Astrocyte of the spinal cord (primary cell): Measurements from ENCODE around the gene P2RY6.

ENCODE experiments used
- DNase-seq: peaks from one replicate; pipeline ENCODE4 v3.0.0; 2011; ENCODE audit warnings: low read depth, low spot score
- H3K4me3 ChIP-seq: 2 replicates; pipeline ENCODE4 v1.5.1; 2011; ENCODE audit warnings: low read depth, mild to moderate bottlenecking, low read length, moderate library complexity
- CTCF ChIP-seq: IDR thresholded peaks from 2 replicates; pipeline ENCODE4 v1.5.1; 2012; ENCODE audit warnings: low read depth, mild to moderate bottlenecking, low read length, inconsistent platforms
- in situ Hi-C: cut with HindIII; loops from 2 replicates; pipeline ENCODE4 v1.10.0; 2017; ENCODE audit warnings: low sequenced_read_pairs

Gene P2RY6

DNA sequence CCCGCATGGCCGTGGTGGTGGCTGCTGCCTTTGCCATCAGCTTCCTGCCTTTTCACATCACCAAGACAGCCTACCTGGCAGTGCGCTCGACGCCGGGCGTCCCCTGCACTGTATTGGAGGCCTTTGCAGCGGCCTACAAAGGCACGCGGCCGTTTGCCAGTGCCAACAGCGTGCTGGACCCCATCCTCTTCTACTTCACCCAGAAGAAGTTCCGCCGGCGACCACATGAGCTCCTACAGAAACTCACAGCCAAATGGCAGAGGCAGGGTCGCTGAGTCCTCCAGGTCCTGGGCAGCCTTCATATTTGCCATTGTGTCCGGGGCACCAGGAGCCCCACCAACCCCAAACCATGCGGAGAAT, 25.1 kb downstream of the P2RY6 start:
- no peak for DNase-seq
- in situ Hi-C loops, result no loop called here
- TF ChIP-seq CTCF, result no peak
- no peak overlapping the region for H3K4me3 ChIP-seq

DNA sequence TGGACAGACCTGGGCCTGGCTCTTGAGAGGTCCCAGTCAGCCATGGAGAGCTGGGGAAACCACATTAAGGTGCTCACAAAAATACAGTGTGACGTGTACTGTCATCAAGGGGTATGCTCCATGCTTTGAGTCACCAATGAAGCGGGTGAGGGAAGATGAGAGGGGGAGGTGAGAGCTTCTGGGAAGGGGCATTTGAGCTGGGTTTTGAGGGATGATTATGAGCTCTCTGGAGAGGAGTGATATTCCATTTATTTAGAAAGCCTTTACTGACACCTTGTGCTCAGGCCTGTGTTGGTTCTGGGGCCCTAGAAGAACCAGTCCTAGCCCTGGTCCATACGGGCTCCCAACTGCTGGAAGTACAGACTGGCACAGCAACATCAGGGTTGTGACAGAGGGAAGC, 25.6 kb downstream of the P2RY6 start:
- TF ChIP-seq CTCF, result no peak
- in situ Hi-C loops, result no loop called here
- DNase-seq, result no peak
- H3K4me3 ChIP-seq, result no peak overlapping the region

DNA sequence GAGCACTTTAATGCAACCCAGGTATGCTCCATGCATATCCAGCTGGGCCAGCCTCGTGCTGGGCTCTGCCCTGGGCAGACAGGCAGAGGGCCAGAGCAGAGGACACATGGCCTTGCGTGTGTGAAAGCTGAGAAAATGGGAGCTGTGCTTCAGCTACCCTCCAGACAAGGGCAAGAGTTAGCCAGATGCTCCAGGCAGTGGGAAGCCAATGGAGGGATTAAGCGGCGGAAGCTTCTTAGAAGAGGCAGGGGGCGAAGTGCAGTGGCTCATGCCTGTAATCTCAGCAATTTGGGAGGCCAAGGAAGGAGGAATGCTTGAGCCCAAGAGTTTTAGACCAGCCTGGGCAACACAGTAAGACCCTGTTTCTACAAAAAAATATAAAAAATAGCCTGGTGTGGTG, 26.1 kb downstream of the P2RY6 start:
- DNase-seq, result no peak
- in situ Hi-C loops, result no loop called here
- TF ChIP-seq CTCF, result no peak
- no peak overlapping the region for H3K4me3 ChIP-seq

DNA sequence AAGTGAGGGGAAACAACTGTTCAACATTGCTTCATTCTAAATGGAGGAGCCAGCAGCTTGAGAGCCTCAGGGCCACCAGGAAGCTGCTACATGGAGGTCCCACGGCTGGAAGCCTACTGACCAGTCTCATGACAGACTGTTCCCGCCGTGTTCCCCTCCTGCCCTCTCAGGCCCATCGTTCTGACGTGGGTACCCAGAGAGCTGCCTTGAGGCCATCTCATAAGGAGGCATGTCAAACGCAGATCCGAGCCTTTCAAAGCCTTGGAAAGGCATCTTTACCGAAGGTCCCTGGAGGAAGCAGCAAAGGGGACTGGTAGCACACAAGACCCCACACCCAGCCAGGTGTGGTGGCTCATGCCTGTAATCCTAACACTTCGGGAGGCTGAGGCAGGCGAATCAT, 27.6 kb downstream of the P2RY6 start:
- in situ Hi-C loops, result no loop called here
- TF ChIP-seq CTCF, result no peak
- no peak overlapping the region for H3K4me3 ChIP-seq
- DNase-seq, result no peak

DNA sequence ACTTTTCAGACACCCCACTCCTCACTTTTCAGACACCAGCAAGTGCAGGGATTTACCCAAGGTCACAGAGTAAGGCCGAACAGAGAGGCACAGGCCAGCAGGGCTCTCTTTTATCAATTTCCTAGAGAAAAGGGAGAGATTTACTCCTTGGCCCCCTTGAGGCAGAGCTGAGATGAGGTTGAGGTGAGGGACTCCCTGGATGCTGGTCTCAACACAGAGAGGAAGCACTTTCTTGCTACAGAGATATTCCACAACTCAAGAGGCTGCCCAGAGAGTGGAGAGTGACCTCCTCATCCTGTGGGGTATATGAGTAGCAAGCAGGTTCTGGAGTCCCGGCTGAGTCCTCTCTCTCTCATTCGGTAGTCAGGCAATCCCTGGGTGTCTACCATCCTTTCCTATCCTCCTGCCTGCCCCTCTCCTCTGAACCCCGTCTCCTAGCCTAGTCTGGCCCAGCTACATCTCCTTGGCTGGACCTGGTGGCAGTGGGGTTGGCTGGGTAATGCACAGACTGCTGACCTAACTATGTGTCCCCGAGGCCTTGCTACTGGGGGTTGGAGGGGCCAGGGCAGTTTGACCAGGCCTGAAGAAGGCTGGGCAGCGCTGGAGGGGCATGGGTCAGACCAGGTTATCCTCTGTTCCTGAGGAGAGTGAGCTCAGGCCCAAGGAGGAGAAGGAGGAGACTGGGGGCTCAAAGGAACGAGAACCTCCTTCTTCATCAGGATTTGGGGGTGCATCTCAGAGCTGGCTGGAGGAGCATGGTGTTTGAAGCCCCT, 34.1 kb downstream of the P2RY6 start:
- no peak overlapping the region for H3K4me3 ChIP-seq
- in situ Hi-C loops, result no loop called here
- TF ChIP-seq CTCF, result peak; percentile 18
- DNase-seq, result no peak

DNA sequence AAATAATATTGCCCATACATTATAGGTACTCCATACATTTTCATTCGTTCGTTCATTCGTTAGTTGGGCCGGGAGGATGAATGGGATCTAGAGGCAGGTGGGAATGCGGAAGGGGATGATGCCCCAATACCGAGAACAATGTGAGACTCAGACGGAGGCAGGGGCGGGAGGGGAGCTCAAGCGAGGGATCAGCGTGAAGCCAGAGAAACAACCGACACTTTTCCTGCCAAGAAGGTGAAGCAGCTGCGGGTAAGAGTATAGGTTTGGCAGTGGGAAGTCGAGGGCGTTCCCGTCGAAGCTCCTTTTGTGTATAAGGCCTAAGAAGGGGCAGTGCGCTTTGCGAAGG, 34.8 kb downstream of the P2RY6 start:
- in situ Hi-C loops, result no loop called here
- no peak for DNase-seq
- H3K4me3 ChIP-seq, result peak overlapping the region; percentile 16
- TF ChIP-seq CTCF, result no peak
